Ovary (tissue), 3 donors: ENCODE measurements around the gene GRIK3.

ENCODE experiments used
- CTCF ChIP-seq, 3 donors: fragments of 450-650 bp in 2 of 3; fragments of 200-600 bp in 1 of 3; IDR thresholded peaks; one replicate each; pipeline versions ENCODE4 v1.5.1 to v1.8.0; 2016 to 2022; ENCODE audit warnings: antibody characterized with exemption in 3 of 3, mild to moderate bottlenecking in 1 of 3
- EP300 ChIP-seq: sonication (generic); formaldehyde crosslinking; IDR thresholded peaks from one replicate; pipeline ENCODE4 v1.6.1; 2017; ENCODE audit warnings: antibody characterized with exemption
- POLR2A ChIP-seq: fragments of 450-650 bp; IDR thresholded peaks from one replicate; pipeline ENCODE4 v1.6.1; 2017; ENCODE audit warnings: antibody characterized with exemption, mild to moderate bottlenecking, moderate library complexity
- donor health status: DM: no; HTN: no; CAD: no.

- TF ChIP-seq POLR2A (no peak), CTCF (IDR thresholded peaks at IDR 0.05) (no peak), EP300 (no peak)
These were observed 86.2 kb downstream of the GRIK3 start for GRCh38 chr1:36948147-36948546.
